ENCODE results near the gene ADCY7.

The ADCY7 gene

DNA sequence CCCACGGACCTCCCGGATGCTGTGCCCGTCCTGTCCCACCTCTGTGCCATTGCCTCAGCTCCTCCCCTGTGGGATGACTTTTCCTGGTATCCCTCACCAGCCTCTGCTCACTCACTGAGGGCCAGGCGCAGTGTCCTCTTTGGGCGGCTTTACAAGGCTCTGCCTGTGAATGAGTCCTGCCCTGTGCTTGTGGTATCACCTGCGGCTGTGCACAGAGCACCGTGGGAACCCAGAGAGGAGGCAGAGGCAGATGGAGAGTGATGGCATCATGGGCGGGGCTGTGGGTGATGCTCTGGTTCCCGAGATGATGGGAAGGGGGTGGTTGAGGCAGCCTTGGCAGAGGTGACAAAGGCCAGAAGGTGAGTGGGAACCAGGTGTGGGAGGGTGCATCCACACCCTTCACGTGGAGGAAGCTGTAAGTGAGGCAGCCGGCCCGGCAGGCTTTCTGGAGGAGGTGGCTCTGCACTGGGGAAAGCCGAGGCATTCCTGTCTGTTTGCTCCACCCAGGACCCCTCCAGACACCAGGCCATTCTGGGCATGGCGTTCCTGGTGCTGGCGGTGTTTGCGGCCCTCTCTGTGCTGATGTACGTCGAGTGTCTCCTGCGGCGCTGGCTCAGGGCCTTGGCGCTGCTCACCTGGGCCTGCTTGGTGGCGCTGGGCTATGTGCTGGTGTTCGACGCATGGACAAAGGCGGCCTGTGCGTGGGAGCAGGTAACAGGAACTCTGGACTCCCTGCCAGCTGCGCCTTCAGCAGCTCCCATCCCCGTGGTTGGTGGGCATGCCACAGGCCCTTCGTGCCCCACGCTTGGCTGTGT, 23.8 kb downstream of the ADCY7 start:
- TF ChIP-seq, protein P1, sequence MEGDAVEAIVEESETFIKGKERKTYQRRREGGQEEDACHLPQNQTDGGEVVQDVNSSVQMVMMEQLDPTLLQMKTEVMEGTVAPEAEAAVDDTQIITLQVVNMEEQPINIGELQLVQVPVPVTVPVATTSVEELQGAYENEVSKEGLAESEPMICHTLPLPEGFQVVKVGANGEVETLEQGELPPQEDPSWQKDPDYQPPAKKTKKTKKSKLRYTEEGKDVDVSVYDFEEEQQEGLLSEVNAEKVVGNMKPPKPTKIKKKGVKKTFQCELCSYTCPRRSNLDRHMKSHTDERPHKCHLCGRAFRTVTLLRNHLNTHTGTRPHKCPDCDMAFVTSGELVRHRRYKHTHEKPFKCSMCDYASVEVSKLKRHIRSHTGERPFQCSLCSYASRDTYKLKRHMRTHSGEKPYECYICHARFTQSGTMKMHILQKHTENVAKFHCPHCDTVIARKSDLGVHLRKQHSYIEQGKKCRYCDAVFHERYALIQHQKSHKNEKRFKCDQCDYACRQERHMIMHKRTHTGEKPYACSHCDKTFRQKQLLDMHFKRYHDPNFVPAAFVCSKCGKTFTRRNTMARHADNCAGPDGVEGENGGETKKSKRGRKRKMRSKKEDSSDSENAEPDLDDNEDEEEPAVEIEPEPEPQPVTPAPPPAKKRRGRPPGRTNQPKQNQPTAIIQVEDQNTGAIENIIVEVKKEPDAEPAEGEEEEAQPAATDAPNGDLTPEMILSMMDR (IDR thresholded peaks at IDR 0.05; ENCODE audit: borderline replicate concordance, insufficient read depth, low read depth, low read length) = no peak
- no peak overlapping the region for H3K4me3 ChIP-seq (ENCODE audit: low read depth, low read length)

DNA sequence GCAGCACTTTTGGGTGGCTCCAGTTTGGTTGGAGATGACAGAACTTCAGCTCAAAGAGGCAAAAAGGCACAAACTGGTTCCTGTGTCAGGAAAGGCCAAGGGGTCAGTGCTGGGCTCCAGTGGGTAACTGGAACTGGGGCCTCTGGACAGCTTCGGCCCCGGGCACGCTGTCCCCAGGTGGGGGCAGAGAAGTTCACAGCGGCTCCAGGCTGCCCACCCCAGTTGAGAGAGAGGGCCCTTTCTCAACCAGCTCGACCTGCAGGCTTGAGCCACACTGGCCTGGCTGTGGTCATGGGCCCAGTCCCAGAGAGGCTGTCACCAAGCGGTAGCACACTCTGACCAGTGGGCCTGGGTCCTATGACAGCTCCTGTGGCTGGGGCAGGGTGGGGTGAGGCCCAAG, 24.5 kb downstream of the ADCY7 start:
- TF ChIP-seq, protein P1 (IDR thresholded peaks at IDR 0.05; ENCODE audit: borderline replicate concordance, insufficient read depth, low read depth, low read length) = no peak

DNA sequence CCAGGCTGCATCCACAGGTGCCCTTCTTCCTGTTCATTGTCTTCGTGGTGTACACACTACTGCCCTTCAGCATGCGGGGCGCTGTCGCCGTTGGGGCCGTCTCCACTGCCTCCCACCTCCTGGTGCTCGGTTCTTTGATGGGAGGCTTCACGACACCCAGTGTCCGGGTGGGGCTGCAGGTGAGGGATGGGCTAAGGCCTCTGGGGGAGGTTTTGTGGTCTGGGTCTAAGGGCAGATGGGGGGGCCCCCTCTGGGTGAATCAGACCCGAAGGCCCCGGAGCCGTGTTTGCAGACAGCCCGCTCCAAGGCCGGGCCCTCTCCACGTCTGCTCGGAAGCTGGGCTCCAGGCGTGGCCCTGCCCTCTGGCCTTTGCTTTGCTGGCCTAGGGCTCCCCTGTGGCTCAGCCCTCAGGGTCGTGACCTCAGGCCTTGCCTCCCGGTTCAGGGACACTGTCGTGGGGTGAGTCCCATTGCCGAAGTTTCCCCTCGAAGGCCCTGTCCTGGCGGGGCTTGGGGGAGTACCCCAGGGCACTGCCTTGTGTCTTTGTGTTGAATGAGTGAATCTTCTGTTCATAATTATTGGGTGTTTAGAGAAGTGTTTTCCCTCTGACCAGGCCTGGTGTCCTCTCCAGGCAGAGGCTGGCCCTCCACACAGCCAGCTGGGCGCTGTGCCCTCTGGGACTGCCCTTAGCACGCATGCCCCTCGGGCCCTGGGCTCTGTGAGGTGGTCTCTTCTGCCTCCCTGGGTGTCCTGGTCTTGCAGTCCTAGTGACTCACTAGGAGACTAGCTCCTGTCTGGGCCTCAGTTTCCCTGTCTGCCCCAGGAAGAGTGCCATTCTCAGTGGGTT, 25.6 kb downstream of the ADCY7 start:
- TF ChIP-seq, protein P1 (IDR thresholded peaks at IDR 0.05; ENCODE audit: borderline replicate concordance, insufficient read depth, low read depth, low read length) = no peak
- H3K4me3 ChIP-seq (ENCODE audit: low read depth, low read length) = no peak overlapping the region

More for the DNA sequence above, 24.5 kb downstream of the ADCY7 start:
- H3K4me3 ChIP-seq (ENCODE audit: low read depth, low read length) = no peak overlapping the region

DNA sequence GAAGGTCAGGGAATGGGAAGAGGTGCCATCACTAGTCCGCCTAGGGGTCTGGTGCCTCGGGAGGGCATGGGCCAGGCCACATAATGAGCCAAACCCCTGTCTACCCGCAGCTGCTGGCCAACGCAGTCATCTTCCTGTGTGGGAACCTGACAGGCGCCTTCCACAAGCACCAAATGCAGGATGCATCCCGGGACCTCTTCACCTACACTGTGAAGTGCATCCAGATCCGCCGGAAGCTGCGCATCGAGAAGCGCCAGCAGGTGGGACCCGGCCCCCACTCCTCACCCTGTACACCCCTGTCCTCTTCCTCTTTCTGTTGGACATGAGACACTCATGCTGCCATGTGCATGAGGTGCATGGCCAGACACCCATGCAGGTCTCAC, 26.2 kb downstream of the ADCY7 start:
- no peak overlapping the region for H3K4me3 ChIP-seq (ENCODE audit: low read depth, low read length)
- TF ChIP-seq, protein P1 (IDR thresholded peaks at IDR 0.05; ENCODE audit: borderline replicate concordance, insufficient read depth, low read depth, low read length) = no peak

DNA sequence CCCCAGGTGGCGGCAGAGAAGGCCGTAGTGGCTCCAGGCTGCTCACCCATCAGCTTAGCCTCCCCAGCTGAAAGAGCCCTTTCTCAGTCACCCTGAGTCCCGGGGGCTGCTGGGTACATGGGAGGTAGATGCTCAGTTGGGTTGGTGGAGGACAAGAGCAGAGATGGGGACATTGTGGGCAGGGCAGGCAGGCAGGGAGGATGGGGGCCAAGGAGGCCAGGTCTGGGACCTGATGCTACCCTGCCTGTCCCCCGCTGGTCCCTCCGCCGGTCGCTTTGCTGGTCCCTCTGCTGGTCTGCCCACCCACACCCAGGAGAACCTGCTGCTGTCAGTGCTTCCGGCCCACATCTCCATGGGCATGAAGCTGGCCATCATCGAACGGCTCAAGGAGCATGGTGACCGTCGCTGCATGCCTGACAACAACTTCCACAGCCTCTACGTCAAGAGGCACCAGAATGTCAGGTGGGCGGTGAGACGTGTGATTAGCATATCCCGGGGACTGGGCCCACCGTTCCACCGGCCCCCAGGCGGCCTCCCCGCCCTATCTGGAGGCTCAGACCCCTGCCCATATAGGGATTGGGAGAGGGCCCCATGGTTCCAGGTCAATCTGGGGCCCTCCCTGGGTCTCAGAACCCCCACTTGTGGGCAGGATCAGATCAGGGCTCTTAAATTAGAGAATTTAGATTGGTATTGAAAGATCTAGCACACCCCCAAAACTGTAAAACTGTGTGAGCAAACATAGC, 26.9 kb downstream of the ADCY7 start:
- TF ChIP-seq, protein P1 (IDR thresholded peaks at IDR 0.05; ENCODE audit: borderline replicate concordance, insufficient read depth, low read depth, low read length) = no peak
- H3K4me3 ChIP-seq (ENCODE audit: low read depth, low read length) = no peak overlapping the region

DNA sequence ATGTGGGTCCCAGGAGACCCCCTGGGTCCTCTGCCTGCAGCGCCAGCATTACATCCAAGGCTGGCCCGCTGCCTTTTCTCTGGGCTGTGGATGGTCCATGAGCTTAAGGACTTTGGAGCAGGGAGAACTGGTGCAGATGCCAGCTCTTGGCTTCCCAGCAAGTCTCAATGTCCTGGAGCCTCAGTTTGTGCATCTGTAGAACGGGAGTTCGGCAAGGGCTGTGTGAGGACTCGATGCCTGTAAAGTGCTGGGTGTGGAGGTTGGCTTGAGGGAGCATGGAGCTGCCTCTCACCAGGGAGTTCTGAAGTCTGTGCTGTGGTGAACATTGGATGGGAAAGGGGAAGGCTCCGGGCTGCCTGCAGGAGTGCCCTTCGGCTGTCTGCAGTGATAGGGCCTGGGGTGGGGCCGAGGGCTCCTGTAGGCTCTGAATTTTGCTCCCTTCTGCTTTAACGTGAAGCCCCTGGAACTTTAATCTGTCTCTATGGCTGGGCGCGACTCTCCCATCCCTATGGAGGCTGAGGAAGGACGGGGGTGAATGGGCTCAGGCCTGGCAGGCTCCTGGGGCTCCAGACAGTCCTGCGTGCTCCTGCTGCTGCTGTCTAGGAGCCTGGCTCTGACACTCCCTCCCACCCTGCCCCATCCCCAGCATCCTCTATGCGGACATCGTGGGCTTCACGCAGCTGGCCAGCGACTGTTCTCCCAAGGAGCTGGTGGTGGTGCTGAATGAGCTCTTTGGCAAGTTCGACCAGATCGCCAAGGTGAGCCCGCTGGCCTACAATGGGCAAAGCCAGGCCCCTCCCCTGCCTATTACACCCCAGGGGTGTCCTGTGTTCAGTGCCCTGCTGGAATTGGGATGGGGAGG, 27.9 kb downstream of the ADCY7 start:
- TF ChIP-seq, protein P1 (IDR thresholded peaks at IDR 0.05; ENCODE audit: borderline replicate concordance, insufficient read depth, low read depth, low read length) = no peak
- no peak overlapping the region for H3K4me3 ChIP-seq (ENCODE audit: low read depth, low read length)

All from GM12875 (cell line).